ENCODE measurements around the gene GBF1.

The GBF1 gene

DNA sequence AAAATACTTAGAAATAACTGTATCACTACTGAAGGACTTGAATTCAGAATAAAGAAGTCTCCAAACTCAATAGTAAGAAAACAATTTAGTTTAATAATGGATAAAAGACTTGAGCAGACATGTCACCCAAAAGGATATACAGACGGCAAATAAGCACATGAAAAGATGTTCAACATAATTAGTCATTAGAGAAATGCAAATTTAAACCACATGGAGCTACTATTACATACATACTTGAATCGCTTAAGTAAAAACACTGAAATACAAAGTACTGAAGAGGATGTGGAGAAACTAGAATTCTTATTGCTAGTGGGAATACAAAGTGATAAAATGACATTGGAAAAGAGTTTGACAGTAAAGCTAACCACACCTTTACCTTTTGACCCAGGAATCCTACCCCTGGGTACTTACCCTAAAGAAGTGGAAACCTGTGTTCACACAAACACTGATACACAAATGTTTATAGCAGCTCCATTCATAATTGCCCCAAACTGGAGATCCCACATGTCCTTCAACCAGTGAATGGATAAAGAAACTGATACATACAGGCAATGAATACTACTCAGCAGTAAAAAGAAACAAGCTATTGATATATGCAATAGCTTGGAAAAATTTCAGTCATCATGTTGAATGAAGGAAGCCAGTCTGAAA is 95.8 kb downstream of the GBF1 start:
- DNase-seq (ENCODE audit: low read depth in 2 of 2, low spot score in 1 of 2): no peak

DNA sequence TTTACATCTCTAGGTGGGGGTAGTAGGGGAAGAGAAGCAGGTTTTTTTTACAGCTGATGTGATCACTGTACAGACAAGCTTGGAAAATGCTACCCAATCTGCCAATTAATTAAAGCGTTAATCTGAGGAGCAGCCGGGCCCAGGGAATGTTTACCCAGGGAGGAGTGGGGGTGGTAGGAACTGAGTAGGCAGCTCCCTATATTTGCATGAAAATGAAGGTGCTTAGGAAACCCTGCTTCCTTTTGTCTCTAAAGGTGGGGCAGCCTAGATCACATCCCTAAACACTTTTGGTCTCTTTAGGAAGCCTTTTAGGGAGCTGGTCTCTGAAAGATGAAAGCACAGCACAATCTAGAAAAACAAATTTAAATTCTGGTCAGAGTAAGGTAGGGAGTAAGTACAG is 97.1 kb downstream of the GBF1 start:
- no peak for DNase-seq (ENCODE audit: low read depth in 2 of 2, low spot score in 1 of 2)

DNA sequence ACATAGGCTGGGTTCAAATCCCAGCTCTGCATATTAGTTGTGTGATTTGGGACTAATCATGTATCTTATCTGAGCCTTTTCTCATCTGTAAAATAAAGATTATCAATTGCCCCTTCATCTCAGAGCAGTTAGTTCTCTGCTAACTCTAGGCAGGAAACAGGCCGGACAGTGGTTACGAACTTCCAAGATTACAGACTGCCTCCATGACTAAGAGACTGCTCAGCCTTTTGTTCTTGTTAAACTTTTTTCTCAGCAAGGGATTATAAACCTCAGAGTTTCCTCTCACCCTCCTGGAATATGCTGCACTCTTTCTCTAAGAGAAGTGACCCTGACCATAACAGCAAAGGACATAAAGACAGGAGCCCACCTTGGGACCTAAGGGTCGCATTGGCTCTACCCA is 97.6 kb downstream of the GBF1 start:
- no peak for DNase-seq (ENCODE audit: low read depth in 2 of 2, low spot score in 1 of 2)

DNA sequence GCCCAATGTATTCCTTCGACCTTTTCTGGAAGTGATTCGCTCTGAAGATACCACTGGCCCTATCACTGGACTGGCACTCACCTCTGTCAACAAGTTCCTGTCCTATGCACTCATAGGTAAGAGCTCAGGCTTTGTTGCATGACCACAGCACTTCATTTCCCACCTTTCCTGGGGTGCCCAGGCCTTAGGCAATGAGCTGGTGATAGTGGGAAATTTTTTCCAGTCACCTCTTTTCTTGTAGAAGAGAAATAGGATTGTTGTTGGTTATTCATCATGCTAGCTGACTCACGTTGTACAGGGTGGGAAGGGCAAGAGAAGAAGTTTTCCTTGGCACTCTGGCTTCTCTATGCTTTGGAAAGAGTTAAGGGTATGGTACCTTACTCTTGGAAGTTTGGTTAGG is 98.7 kb downstream of the GBF1 start:
- no peak for DNase-seq (ENCODE audit: low read depth in 2 of 2, low spot score in 1 of 2)

DNA sequence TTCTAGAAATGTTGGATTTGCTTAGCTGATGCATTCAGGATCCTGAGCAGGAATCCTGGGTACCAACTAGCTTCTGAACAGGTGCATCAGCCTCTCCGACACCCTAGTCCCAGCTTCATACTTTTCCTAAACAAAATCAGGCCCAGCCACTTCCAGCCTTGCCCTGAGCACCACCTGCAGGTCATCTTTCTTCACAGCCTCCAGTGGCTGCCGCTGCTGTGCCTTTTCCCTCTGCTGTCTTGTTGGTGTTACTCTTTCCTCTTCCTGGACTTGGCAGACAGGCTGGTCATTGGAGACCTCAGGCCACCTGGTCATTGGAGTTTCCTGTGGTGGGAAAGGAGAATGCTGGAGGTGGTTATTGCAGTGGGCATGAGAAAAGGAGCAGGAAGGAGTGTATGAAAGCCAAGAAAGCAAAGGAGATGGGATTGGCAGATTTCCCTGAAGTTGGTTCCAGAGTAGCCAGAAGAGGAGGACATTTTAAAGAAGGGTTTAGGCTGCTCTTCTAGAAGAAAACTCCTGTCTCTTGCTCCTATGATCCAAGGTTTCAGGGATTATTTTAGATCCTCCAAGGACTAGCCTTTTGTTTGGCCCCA is 102.0 kb downstream of the GBF1 start:
- DNase-seq (ENCODE audit: low read depth in 2 of 2, low spot score in 1 of 2): no peak

DNA sequence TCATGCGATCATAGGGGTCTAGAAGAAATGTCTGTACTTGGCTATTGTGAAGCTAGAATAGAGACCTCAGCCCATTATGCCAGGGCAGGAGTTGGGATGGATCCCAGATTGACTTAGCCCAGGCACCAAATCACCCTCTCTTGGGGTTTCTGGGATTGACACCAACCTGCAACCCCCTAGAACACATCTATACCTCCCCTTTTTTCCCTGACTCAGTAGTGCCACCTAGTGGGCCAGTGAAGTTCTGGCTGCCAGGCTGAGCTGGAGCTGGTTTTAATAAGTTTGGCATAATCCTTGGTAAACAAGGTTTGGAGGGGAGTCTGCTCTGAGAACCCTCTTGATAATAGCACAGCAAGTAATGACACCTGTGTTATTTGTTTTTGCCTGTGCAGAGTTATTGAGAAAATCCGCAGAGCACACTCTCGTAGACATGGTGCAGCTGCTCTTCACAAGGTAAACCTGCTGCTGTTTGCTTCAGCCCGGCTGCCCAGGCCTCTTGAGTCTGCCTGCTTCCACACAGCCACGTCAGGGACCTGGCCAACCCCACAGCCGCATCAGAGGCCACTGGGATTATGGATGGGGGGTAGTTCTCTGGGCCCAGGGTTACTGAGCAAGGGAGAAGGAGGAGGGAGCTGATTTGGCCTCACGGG is 106.9 kb downstream of the GBF1 start:
- peak; percentile 29 to 65 for DNase-seq (ENCODE audit: low read depth in 2 of 2, low spot score in 1 of 2)

DNA sequence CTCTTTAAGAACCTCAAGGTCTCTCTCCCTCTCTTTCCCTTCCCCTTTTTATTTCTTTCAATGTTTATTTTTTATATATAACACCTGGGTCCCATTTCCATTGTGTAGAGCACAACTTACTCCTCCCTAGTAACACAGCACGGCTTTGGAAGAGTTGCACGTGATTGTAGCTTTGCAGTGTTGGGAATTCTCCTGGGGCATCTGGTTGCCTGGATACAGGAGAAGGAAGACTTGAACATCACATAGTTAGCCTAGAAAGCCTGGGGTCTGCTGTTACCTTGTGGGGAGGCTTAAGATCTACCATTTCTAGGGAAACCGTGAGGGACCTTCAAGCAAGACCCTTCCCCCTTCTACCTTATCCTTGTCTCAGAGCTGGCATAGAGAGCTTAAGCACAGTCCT is 109.1 kb downstream of the GBF1 start:
- DNase-seq (ENCODE audit: low read depth in 2 of 2, low spot score in 1 of 2): no peak

DNA sequence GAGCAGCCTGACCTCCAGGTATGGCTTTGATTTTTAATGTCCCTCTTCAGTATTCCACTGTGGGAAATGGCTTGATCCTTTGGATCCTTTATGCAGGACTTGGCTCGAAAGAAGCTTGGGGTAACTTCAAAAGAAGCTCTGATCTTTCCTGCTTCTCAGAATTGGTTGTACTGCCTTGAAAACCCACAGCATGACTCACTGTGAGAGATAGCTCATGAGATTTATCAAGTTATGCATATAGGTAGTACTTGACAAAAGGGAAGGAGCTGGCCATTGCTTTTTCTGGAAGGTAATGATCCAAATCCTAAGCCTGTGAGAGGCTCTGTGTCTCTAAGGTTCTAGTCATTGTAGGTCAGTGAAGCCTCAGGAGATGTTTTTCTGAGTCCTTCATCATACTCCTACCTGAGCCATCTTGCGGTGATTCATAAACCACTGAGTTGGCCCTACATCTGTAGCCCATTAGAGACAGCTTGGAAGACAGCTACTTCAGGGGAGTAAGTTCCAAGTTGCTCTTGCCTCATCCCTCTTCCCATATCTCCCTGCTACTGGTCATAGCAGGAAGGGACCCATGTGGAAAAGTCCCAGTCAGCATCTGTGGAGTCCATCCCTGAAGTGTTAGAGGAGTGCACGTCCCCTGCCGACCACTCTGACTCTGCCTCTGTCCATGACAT is 113.5 kb downstream of the GBF1 start:
- DNase-seq (ENCODE audit: low read depth in 2 of 2, low spot score in 1 of 2): no peak

DNA sequence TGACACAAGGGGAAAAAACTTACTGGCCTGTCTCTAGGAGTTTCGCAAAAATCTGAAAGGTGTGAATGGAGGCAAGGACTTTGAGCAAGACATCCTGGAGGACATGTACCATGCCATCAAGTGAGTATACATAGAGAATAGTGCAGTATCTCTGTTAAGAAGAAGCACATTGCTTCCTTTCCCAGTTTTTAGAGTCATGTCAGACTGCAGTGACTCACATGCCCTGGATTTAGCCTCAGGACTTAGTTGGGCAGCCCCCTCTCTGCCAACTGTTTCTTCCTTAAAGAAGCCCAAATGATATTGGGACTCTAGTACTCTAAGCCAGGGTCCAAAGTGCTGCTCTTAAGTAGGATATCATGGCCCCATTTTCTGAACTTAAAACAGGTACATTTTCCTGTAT is 122.1 kb downstream of the GBF1 start:
- DNase-seq (ENCODE audit: low read depth in 2 of 2, low spot score in 1 of 2): no peak

DNA sequence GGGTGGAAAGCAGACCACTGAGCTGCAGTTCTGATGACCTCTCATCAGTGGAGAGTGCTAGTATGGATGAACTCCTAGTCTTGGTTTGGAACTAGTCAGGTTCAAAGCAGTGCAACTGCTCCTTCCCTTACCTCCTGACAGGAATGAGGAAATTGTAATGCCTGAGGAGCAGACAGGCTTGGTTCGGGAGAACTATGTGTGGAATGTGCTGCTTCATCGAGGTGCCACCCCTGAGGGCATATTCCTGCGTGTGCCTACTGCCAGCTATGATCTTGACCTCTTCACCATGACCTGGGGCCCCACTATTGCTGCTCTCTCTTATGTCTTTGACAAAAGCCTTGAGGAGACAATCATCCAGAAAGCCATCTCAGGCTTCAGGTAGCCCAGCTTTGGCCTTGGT is 122.7 kb downstream of the GBF1 start:
- no peak for DNase-seq (ENCODE audit: low read depth in 2 of 2, low spot score in 1 of 2)

DNA sequence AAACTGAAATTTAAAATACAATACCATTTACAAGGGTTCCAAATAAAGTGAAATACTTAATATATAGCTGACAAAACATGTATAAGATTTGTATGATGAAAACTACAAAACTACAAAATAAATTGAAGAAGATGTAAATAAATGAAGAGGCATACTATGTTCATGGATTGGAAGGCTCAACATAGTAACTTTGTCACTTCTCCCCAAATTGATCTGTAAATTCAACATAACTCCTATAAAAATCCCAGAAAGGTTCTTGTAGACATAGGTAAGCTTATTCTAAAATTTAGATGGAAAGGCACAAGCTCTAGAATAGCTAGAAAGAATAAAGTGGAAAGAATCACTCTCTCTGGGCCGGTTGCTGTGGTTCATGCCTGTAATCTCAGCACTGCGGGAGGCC is 126.0 kb downstream of the GBF1 start:
- no peak for DNase-seq (ENCODE audit: low read depth in 2 of 2, low spot score in 1 of 2)

DNA sequence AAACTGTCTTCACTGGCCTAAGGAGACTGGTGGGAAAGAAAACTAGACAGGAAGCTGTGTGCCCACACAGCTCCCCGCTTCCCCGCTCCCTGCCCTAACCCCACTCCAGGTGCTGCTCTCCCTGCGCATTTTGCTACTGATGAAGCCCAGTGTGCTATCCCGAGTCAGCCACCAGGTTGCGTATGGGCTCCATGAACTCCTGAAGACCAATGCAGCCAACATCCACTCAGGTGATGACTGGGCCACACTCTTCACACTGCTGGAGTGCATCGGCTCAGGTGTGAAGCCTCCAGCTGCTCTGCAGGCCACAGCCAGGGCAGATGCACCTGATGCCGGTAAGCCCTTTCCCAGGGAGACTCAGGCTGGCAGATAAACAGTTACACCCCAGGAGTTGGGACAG is 129.9 kb downstream of the GBF1 start:
- DNase-seq (ENCODE audit: low read depth in 2 of 2, low spot score in 1 of 2): no peak

DNA sequence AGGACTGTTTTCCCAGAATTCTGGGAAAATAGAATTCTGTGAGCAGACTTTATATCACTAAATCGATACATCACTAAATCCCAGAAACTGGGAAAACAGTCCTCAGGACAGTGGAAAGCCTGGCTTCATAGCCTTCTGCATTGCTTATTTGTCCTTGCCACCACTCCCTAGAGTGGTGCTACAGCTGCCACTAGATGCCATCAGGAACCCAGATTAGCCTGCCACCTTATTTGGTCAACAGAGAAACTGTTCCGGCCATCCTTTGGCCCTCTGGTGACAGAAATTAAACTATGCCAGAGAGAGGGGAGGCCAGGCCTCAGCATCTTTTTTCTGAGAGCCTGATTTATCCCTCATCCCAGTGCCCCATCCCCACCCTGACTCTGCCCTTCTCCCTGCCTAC is 130.5 kb downstream of the GBF1 start:
- DNase-seq (ENCODE audit: low read depth in 2 of 2, low spot score in 1 of 2): no peak

DNA sequence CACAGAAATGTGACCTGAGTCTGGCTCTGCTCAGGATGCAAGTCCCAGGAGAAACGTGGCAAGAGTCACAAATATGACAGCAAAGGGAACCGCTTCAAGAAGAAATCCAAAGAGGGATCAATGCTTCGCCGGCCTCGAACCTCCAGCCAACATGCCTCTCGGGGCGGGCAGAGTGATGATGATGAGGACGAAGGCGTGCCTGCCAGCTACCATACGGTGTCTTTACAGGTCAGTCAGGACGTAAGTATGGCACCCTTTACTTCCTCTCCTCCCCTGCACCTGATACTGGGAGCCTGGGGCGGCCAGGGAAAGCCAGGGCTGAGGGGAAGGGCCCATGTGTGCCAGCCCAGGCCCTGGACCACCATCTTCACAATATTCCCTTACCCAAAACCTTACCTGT is 131.6 kb downstream of the GBF1 start:
- no peak for DNase-seq (ENCODE audit: low read depth in 2 of 2, low spot score in 1 of 2)

DNA sequence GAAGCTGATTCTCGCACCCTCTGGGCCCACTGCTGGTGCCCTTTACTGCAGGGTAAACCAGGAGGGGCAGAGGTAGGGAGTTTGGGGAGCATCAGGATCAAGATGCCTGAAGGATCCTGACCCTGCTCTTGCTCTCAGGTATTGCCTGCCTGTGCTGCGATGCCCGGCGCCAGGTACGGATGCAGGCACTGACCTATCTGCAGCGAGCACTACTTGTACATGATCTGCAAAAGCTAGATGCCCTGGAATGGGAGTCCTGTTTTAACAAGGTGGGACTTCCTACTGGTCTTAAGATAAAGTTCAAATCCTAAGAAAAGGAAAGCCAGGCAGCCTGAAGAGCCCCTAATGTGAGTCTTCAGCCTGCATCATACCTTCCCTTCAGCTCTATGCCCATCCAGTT is 134.1 kb downstream of the GBF1 start:
- DNase-seq (ENCODE audit: low read depth in 2 of 2, low spot score in 1 of 2): no peak

DNA sequence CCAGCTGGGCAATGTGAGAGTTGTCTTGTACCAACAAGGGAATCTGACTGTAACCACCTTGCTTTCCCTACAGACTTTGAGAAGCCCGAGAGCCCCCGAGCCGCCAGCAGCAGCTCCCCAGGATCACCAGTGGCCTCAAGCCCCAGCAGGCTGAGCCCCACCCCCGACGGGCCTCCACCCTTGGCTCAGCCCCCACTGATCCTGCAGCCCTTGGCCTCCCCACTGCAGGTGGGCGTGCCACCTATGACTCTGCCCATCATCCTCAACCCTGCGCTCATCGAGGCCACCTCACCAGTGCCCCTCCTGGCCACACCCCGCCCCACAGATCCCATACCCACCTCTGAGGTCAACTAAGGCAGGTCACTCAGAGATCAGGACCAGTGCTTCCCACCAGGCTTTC is 136.7 kb downstream of the GBF1 start:
- no peak for DNase-seq (ENCODE audit: low read depth in 2 of 2, low spot score in 1 of 2)

DNA sequence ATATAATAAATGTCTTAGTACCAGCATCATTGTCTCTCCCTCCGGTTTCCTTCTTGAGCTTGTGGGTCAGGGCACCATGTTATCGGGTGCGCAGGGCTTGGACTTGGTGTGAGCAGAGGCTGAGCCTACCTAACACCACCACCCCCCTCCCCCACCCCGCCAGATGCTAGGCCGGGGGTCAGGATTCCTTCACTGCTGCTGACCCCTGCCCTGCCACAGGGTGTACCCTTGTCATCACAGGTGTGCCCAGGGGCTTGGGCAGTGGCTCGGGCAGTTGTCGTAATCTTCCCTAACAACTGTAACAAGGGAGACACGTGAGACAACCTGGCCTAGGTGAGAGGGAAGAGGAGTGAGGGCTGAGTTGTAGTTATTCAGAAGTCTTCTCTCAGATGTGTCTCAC is 137.5 kb downstream of the GBF1 start:
- DNase-seq (ENCODE audit: low read depth in 2 of 2, low spot score in 1 of 2): no peak

DNA sequence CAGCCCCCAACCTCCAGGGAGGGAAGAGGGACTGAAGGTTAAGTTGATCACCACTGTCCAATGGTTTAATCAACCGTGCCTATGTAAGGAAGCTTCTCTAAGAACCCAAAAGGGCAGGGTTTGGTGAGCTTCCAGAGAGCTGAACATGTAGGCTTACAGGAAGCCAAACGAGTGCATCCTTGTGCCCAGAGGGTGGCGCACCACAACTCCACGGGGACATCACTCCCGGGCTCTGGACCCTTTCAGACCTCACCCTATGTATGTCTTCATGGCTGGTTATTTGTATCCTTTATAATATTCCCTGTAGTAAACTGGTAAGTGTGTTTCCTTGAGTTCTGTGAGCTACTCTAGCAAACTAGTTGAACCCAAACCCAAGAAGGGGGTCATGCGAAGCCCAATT is 138.7 kb downstream of the GBF1 start:
- no peak for DNase-seq (ENCODE audit: low read depth in 2 of 2, low spot score in 1 of 2)

DNA sequence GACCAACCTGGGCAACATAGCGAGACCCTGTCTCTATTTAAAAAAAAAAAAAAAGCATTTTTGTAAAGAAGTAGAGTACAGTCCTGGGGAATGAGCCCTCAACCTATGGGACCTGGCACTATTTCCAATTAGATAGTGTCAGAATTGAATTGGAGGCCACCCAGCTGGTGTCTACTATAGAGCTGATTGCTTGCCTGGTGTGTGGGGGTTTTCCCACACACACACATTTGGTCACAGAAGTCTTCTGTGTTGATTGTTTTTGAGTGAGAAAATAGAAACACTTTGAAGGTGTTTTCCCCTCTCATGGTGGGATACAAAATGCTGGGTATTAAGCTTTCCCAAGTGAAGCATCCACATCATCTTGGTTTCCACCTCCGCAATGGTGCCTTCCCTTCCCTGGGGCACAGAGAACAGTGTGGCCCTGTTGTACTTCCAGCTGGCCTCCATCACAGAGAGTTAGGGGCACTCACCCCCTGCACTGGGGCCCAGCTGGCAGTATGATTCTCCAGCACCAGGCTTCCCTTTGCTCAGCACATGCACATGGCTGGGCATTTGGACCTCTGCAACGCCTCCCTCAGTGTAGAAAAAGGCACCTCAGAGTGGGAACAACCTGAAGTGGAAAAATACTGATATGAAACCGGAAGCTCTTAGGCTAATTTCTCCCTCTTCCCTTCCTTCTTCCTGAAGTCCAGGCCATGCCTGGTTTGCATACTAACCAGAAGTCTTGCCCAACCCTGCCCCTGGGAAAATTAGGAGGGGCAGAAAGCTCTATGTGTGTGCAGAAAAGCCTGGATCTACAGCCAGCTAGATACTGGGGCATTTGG is 139.5 kb downstream of the GBF1 start:
- no peak for DNase-seq (ENCODE audit: low read depth in 2 of 2, low spot score in 1 of 2)

DNA sequence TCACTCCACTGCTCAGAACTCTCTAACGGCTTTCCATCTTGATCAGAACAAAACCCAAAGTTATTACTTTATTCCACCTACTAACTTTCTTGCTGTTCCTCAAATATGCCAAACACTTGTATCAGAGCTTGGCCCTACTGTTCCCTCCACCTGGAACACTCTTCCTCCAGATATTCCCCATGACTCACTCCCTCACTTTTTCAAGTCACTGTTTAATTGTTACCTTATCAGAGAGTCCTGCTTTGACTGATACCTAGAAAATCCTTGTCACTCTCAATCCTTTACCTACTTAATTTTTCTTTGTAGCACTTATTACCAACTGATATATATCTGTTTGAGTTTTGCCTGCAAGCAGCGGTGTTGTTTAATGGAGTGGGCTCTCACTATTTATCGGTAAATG is 144.6 kb downstream of the GBF1 start:
- no peak for DNase-seq (ENCODE audit: low read depth in 2 of 2, low spot score in 1 of 2)

DNA sequence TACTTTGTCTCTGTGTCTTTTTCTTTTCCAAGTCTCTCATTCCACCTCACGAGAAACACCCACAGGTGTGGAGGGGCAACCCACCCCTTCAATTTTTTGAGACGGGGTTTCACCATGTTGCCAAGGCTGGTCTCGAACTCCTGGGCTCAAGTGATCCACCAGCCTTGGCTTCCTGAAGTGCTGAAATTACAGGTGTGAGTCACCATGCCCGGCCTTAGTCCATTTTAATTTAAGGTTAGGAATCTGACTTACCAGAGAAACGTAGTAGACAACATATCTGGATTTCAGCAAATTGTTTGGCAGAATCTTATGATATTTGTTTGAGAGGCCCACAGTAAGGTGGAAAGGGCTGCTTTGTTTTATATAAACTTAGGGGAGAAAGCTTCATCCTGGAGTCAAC is 147.0 kb downstream of the GBF1 start:
- DNase-seq (ENCODE audit: low read depth in 2 of 2, low spot score in 1 of 2): no peak
